Skin of body (tissue), 2 donors: ENCODE results near the gene DKC1. TPM values are rescaled to one million over a fixed set of nuclear protein-coding genes. Genes with fewer than 3 reads are reported as not detected.
"Not testable (repeated sequence)": the region's sequence is repeated elsewhere in the genome, so short reads cannot be mapped to it uniquely, and the experiment has no call there.

Source experiments
- DNase-seq: peaks from one replicate; lab custom pipeline; 2025; lab: John Stamatoyannopoulos, UW
- total RNA-seq: library from RNA; depleted of rRNA; stranded (reverse); fragments of >200 nt; gene quantifications from one replicate; pipeline ENCODE4 v1.2.3, GENCODE V29; 2014

Gene DKC1
- total RNA-seq, 1 donor from 2014 or later, result 27.2 TPM

GRCh38 chrX:154785716-154786115 lies 23.1 kb downstream of the DKC1 start:
- no peak for DNase-seq

- DNase-seq, result no peak
Measured at GRCh38 chrX:154791467-154791866, 28.8 kb downstream of the DKC1 start.

- no peak for DNase-seq
Measured at GRCh38 chrX:154791939-154792338, 29.3 kb downstream of the DKC1 start.

GRCh38 chrX:154793084-154793795 lies 30.6 kb downstream of the DKC1 start:
- DNase-seq, result no peak

GRCh38 chrX:154795016-154795415 lies 32.4 kb downstream of the DKC1 start:
- DNase-seq, result no peak

GRCh38 chrX:154797006-154797405 lies 34.3 kb downstream of the DKC1 start:
- DNase-seq, result no peak

- no peak for DNase-seq
Measured at GRCh38 chrX:154799556-154800348, 37.1 kb downstream of the DKC1 start.

- no peak for DNase-seq
Measured at GRCh38 chrX:154800478-154801210, 38.0 kb downstream of the DKC1 start.

GRCh38 chrX:154802947-154803346 lies 40.3 kb downstream of the DKC1 start:
- DNase-seq, result no peak

GRCh38 chrX:154804261-154804956 lies 41.7 kb downstream of the DKC1 start:
- no peak for DNase-seq

- peak; percentile 24 for DNase-seq
Measured at GRCh38 chrX:154804957-154805695, 42.5 kb downstream of the DKC1 start, which contains the start of gene MPP1. Gene MPP1, minus strand, starts transcription at chrX:154805485. Its CDS starts 112 bp downstream, at chrX:154805373.

- no peak for DNase-seq
Measured at GRCh38 chrX:154805696-154806091, 43.0 kb downstream of the DKC1 start.

- no peak for DNase-seq
Measured at GRCh38 chrX:154806837-154807501, 44.3 kb downstream of the DKC1 start.

GRCh38 chrX:154809939-154810665 lies 47.4 kb downstream of the DKC1 start:
- no peak for DNase-seq

GRCh38 chrX:154812341-154813101 lies 49.9 kb downstream of the DKC1 start:
- no peak for DNase-seq

GRCh38 chrX:154813801-154814200 lies 51.1 kb downstream of the DKC1 start:
- DNase-seq, result no peak

- no peak for DNase-seq
Measured at GRCh38 chrX:154815274-154815818, 52.7 kb downstream of the DKC1 start.

GRCh38 chrX:154816326-154816898 lies 53.7 kb downstream of the DKC1 start:
- DNase-seq, result not testable (repeated sequence)
